Caco-2 (cell line): ENCODE data around the gene C5orf58. TPM values are rescaled to one million over a fixed set of nuclear protein-coding genes. Genes with fewer than 3 reads are reported as not detected.

Experiments
- BruUV-seq: library from RNA; stranded (reverse); fragments of 400-500 nt; replicated peaks from 2 replicates; lab custom pipeline; 2021; lab: Mats Ljungman, UMichigan
- CTCF ChIA-PET: fragments of 300-600 bp; sonication (Branson Sonifier 250); formaldehyde crosslinking; loops from one replicate; lab custom pipeline; 2022; ENCODE audit warnings: antibody characterized with exemption; lab: Charles Lee
- POLR2A ChIA-PET: fragments of 300-600 bp; sonication (Branson Sonifier 250); formaldehyde crosslinking; loops from one replicate; lab custom pipeline; 2022; ENCODE audit warnings: antibody characterized with exemption; lab: Charles Lee
- DNase-seq, 2 experiments: peaks; one replicate each; pipeline versions ENCODE4 v3.0.0 to v3.0.0-alpha.2; 2020 to 2022
- H3K27me3 ChIP-seq: replicated peaks from 2 replicates; pipeline ENCODE4 v1.6.0; 2011; ENCODE audit warnings: low read length; ENCODE audit not compliant: control insufficient read depth, insufficient read depth
- H3K36me3 ChIP-seq: 2 replicates; pipeline ENCODE4 v1.5.1; 2011; ENCODE audit warnings: low read length; ENCODE audit not compliant: control insufficient read depth, insufficient read depth
- H3K4me1 ChIP-seq: fragments of 250-450 bp; sonication (Bioruptor Pico); 2 replicates; pipeline ENCODE4 v1.5.1; 2020; ENCODE audit warnings: mild to moderate bottlenecking
- H3K4me3 ChIP-seq: 2 replicates; pipeline ENCODE4 v1.5.1; 2011; ENCODE audit warnings: low read depth, mild to moderate bottlenecking, control low read depth, low read length
- H3K9me3 ChIP-seq: fragments of 250-450 bp; sonication (Bioruptor Pico); 2 replicates; pipeline ENCODE4 v1.5.1; 2020; ENCODE audit warnings: mild to moderate bottlenecking, moderate library complexity
- H3K27ac Mint-ChIP-seq: one replicate; pipeline ENCODE4 v1.8.0; 2022; ENCODE audit warnings: mixed read lengths; ENCODE audit not compliant: unreplicated experiment
- H3K27me3 Mint-ChIP-seq: one replicate; pipeline ENCODE4 v1.8.0; 2022; ENCODE audit warnings: mixed read lengths; ENCODE audit not compliant: insufficient read depth, unreplicated experiment
- H3K36me3 Mint-ChIP-seq: one replicate; pipeline ENCODE4 v1.8.0; 2022; ENCODE audit warnings: mild to moderate bottlenecking, mixed read lengths; ENCODE audit not compliant: insufficient read depth, unreplicated experiment
- H3K4me1 Mint-ChIP-seq: one replicate; pipeline ENCODE4 v1.8.0; 2022; ENCODE audit warnings: low read depth, mixed read lengths; ENCODE audit not compliant: unreplicated experiment
- H3K4me3 Mint-ChIP-seq: one replicate; pipeline ENCODE4 v1.8.0; 2022; ENCODE audit warnings: mild to moderate bottlenecking, moderate library complexity, mixed read lengths; ENCODE audit not compliant: unreplicated experiment
- H3K9me3 Mint-ChIP-seq: one replicate; pipeline ENCODE4 v1.8.0; 2022; ENCODE audit warnings: mixed read lengths; ENCODE audit not compliant: unreplicated experiment
- intact Hi-C: fragments of 100-400 bp; cut with micrococcal nuclease; formaldehyde crosslinking; loops from one replicate; pipeline ENCODE4 v1.10.0; 2022; ENCODE audit not compliant: unreplicated experiment
- total RNA-seq: library from RNA; stranded (reverse); gene quantifications from 2 replicates; pipeline ENCODE4 v1.2.3, GENCODE V29; 2022
- TF ChIP-seq, protein P1 (sequence below), 2 experiments: fragments of 200-600 bp in 1 of 2; IDR thresholded peaks; 1 replicate in 1 of 2; 2 replicates in 1 of 2; pipeline versions ENCODE4 v1.5.1 to v1.8.0; 2011 to 2022; ENCODE audit warnings: antibody characterized with exemption in 1 of 2, control low read depth in 1 of 2, inconsistent platforms in 1 of 2, low read depth in 1 of 2, low read length in 1 of 2, mild to moderate bottlenecking in 1 of 2, moderate library complexity in 1 of 2; ENCODE audit not compliant: insufficient read depth in 1 of 2, severe bottlenecking in 1 of 2, unreplicated experiment in 1 of 2

Gene C5orf58
- total RNA-seq, 1 experiment from 2014 or later = not detected

DNA sequence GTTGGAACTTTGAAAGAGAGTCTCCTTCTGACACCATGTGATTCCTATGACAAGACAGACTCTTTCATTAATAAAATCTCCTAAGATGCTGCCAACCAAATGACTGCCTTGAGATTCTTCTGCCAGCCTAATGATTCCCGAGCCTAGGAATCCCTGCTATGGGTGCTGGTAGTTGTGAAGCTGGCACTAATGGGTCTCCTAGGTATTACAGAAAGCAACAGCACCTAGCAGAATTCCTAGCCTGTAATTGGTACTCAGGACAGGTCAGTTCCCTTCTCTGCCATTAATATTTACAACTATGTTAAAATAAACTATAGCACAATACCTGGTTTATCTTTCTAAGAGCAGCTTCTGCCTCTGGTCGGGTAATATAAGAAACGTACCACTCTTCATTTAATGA lies 19.3 kb downstream of the C5orf58 start:
- Mint-ChIP-seq H3K4me1 (no peaks in the 10 kb centered on the region), H3K9me3 (no peaks in the 10 kb centered on the region), H3K27ac (no peak overlapping the region), H3K27me3 (peaks cover 26% of the 10 kb centered on the region), H3K4me3 (no peak overlapping the region), H3K36me3 (no peaks in the 10 kb centered on the region)
- ChIA-PET CTCF (no interaction called here), POLR2A (no interaction called here)
- intact Hi-C loops = no loop called here
- peaks cover 2% of the 10 kb centered on the region for H3K27me3 ChIP-seq
- no peaks in the 10 kb centered on the region for H3K36me3 ChIP-seq
- DNase-seq = no peak
- no TSS peak for BruUV-seq
- H3K9me3 ChIP-seq = no peaks in the 10 kb centered on the region
- no peaks in the 10 kb centered on the region for H3K4me1 ChIP-seq
- TF ChIP-seq, protein P1, sequence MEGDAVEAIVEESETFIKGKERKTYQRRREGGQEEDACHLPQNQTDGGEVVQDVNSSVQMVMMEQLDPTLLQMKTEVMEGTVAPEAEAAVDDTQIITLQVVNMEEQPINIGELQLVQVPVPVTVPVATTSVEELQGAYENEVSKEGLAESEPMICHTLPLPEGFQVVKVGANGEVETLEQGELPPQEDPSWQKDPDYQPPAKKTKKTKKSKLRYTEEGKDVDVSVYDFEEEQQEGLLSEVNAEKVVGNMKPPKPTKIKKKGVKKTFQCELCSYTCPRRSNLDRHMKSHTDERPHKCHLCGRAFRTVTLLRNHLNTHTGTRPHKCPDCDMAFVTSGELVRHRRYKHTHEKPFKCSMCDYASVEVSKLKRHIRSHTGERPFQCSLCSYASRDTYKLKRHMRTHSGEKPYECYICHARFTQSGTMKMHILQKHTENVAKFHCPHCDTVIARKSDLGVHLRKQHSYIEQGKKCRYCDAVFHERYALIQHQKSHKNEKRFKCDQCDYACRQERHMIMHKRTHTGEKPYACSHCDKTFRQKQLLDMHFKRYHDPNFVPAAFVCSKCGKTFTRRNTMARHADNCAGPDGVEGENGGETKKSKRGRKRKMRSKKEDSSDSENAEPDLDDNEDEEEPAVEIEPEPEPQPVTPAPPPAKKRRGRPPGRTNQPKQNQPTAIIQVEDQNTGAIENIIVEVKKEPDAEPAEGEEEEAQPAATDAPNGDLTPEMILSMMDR (IDR thresholded peaks at IDR 0.05; ENCODE audit: insufficient read depth in 1 of 2, low read depth in 1 of 2, low read length in 1 of 2, severe bottlenecking in 1 of 2, unreplicated experiment in 1 of 2) = no peak
- no peak overlapping the region for H3K4me3 ChIP-seq

DNA sequence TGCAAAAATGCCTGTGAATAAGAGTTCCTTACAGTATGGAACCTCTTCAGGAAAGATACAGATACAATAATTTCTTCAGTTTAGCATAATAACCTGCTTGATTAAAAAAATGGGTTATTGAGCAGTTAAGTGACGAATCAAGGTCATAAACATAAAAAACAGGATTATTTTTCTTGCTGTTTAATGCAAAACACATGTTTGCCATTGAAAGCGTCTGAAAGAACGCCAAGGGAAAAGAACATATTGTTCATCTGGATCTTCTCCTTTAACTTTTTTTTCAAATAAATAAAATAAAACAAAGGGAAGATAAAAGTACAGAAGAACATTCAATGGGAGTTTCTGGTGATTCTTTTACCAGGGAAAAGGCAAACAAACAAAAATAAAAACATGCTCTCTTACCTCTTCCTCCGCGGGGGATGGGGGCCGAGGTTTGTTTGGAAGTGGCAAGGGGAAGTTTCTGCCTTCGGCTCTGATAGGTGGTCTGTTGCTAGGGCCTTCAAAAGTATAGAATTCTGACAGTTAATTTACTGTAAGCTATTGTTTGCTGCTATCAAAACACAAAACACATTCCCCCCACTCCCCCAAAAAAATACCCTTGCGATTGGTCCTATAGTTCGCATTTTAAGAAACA lies 20.1 kb downstream of the C5orf58 start:
- Mint-ChIP-seq H3K4me1 (no peaks in the 10 kb centered on the region), H3K4me3 (no peak overlapping the region)
- no TSS peak for BruUV-seq

DNA sequence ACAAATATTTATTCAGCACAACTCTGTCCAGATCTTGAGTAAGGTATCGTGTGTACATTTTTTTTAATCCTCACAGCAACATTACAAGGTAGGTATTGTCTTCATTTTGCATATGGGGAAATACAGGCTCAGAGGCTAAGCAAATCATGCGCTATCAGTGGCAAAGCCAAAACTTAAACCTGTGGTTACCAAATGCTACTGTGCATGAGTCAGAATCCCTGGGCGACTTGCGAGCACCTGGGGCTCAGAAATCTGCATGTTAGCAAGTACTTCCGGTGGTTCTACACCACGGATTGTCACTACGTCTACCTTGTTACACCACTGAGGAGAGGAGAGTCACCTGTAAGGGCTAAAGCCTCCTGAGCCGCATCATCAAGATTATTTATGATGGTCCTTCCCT lies 21.3 kb downstream of the C5orf58 start:
- ChIA-PET POLR2A (no interaction called here), CTCF (no interaction called here)
- no peaks in the 10 kb centered on the region for H3K4me1 Mint-ChIP-seq
- H3K4me3 Mint-ChIP-seq = no peak overlapping the region
- peaks cover 32% of the 10 kb centered on the region for H3K27me3 Mint-ChIP-seq
- H3K4me1 ChIP-seq = no peaks in the 10 kb centered on the region
- intact Hi-C loops = no loop called here
- H3K27ac Mint-ChIP-seq = no peak overlapping the region
- TF ChIP-seq, protein P1 (IDR thresholded peaks at IDR 0.05; ENCODE audit: insufficient read depth in 1 of 2, low read depth in 1 of 2, low read length in 1 of 2, severe bottlenecking in 1 of 2, unreplicated experiment in 1 of 2) = no peak
- no peaks in the 10 kb centered on the region for H3K36me3 ChIP-seq
- no TSS peak for BruUV-seq
- H3K36me3 Mint-ChIP-seq = no peaks in the 10 kb centered on the region
- no peak for DNase-seq
- H3K9me3 Mint-ChIP-seq = no peaks in the 10 kb centered on the region
- H3K27me3 ChIP-seq = peaks cover 2% of the 10 kb centered on the region
- H3K9me3 ChIP-seq = no peaks in the 10 kb centered on the region
- H3K4me3 ChIP-seq = no peak overlapping the region

More for the DNA sequence above, 20.1 kb downstream of the C5orf58 start:
- POLR2A ChIA-PET = no interaction called here
- H3K27ac Mint-ChIP-seq = no peak overlapping the region
- H3K4me3 ChIP-seq = no peak overlapping the region
- H3K36me3 Mint-ChIP-seq = no peaks in the 10 kb centered on the region
- peaks cover 28% of the 10 kb centered on the region for H3K27me3 Mint-ChIP-seq
- H3K4me1 ChIP-seq = no peaks in the 10 kb centered on the region
- no peaks in the 10 kb centered on the region for H3K9me3 ChIP-seq
- TF ChIP-seq, protein P1 (IDR thresholded peaks at IDR 0.05; ENCODE audit: insufficient read depth in 1 of 2, low read depth in 1 of 2, low read length in 1 of 2, severe bottlenecking in 1 of 2, unreplicated experiment in 1 of 2) = no peak
- intact Hi-C loops = no loop called here
- no peaks in the 10 kb centered on the region for H3K9me3 Mint-ChIP-seq
- H3K36me3 ChIP-seq = no peaks in the 10 kb centered on the region
- DNase-seq = no peak
- CTCF ChIA-PET = no interaction called here
- peaks cover 2% of the 10 kb centered on the region for H3K27me3 ChIP-seq
